ENCODE results near the gene TTLL8. TPM values are rescaled to one million over a fixed set of nuclear protein-coding genes. Genes with fewer than 3 reads are reported as not detected.

TTLL8 gene
- total RNA-seq, result not detected

GRCh38 chr22:50058061-50058905 lies at the start of gene TTLL8:
Gene TTLL8 (minus strand): TSS chr22:50058298.
- H3K27ac Mint-ChIP-seq, result no peak within 1 kb of the TSS
- DNase-seq (no peak), ATAC-seq (no peak)
- H3K4me3 Mint-ChIP-seq, result no peak within 1 kb of the TSS
- H3K9me3 Mint-ChIP-seq (ENCODE audit: insufficient read depth), result peaks cover 5% of the 10 kb centered on the region
- CTCF ChIA-PET, result no interaction called here
- no peaks in the 10 kb centered on the region for H3K4me1 Mint-ChIP-seq (ENCODE audit: low read depth)
- no peaks in the 10 kb centered on the region for H3K36me3 Mint-ChIP-seq (ENCODE audit: low read depth)
- peaks cover 13% of the 10 kb centered on the region for H3K27me3 Mint-ChIP-seq (ENCODE audit: low read depth)
- POLR2A ChIA-PET, result no interaction called here

DNA sequence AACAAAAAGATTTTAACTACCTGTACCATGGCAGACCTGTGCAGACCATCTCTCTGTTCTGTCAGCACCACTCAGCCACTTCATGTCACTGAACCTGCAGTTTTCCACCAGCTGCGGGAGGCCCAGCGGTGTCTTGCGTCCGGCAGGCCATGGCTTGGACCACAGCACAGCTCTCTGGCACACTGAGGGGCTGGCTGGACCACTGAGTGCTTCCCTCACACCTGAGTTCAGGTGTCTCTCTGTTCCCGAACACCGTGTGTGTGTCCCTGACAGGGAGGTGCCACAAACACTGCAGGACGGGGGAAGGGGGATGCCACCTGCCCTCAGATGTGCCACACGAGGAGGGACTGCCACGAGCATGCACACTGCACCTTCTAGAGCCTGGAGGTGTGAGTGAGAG lies 49.4 kb upstream of the TTLL8 start:
- H3K4me1 Mint-ChIP-seq (ENCODE audit: low read depth), result peaks cover 48% of the 10 kb centered on the region
- H3K4me3 Mint-ChIP-seq, result no peak overlapping the region
- DNase-seq (no peak), ATAC-seq (no peak)
- ChIA-PET CTCF (no interaction called here), POLR2A (no interaction called here)
- H3K36me3 Mint-ChIP-seq (ENCODE audit: low read depth), result no peaks in the 10 kb centered on the region
- no peaks in the 10 kb centered on the region for H3K9me3 Mint-ChIP-seq (ENCODE audit: insufficient read depth)
- H3K27ac Mint-ChIP-seq, result no peak overlapping the region
- no peaks in the 10 kb centered on the region for H3K27me3 Mint-ChIP-seq (ENCODE audit: low read depth)

GRCh38 chr22:50105208-50106100 lies 47.4 kb upstream of the TTLL8 start:
- no peaks in the 10 kb centered on the region for H3K27me3 Mint-ChIP-seq (ENCODE audit: low read depth)
- no peaks in the 10 kb centered on the region for H3K36me3 Mint-ChIP-seq (ENCODE audit: low read depth)
- peak overlapping the region; percentile 69 for H3K4me3 Mint-ChIP-seq
- H3K27ac Mint-ChIP-seq, result peak overlapping the region; percentile 88
- peak; percentile 87 for ATAC-seq
- POLR2A ChIA-PET, result interaction anchor here (1.0 to 1.6 kb wide), 3 partner anchors 86 to 279 kb away, joined by 3 to 5 read pairs (median 3); no protein-coding TSS in a partner anchor
- CTCF ChIA-PET, result interaction anchor here (0.6 to 2.2 kb wide), 8 partner anchors 20 to 420 kb away, joined by 3 to 9 read pairs (median 3); partner anchors contain the start of genes MLC1 and SCO2
- H3K4me1 Mint-ChIP-seq (ENCODE audit: low read depth), result peaks cover 46% of the 10 kb centered on the region
- H3K9me3 Mint-ChIP-seq (ENCODE audit: insufficient read depth), result no peaks in the 10 kb centered on the region
- peak; percentile 69 for DNase-seq

DNA sequence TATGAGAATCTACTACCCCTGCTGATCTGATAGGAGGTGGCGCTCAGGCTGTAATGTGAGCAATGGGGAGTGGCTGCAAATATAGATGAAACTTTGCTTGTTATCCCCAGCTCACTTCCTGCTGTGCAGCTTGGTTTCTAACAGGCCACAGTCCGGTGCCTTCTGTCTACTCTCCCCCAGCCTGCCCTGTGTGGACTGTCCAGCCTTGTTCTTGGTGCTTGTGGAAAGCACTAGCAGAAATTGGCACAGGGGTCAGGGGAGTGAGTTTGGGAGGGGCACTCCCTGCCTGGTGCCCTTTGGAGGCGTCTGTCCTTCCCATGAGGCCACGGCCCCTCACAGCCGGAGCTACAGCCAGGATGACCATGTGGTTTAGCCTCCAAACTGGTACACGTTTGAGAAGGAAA lies 46.0 kb upstream of the TTLL8 start:
- Mint-ChIP-seq H3K36me3 (ENCODE audit: low read depth) (no peaks in the 10 kb centered on the region), H3K4me3 (no peak overlapping the region), H3K4me1 (ENCODE audit: low read depth) (peaks cover 46% of the 10 kb centered on the region), H3K27me3 (ENCODE audit: low read depth) (peaks cover 2% of the 10 kb centered on the region), H3K27ac (no peak overlapping the region), H3K9me3 (ENCODE audit: insufficient read depth) (no peaks in the 10 kb centered on the region)
- POLR2A ChIA-PET, result no interaction called here
- DNase-seq (no peak), ATAC-seq (no peak)
- CTCF ChIA-PET, result interaction anchor here (1.0 to 1.8 kb wide), 2 partner anchors 8 to 74 kb away, joined by 3 to 5 read pairs; no protein-coding TSS in a partner anchor

DNA sequence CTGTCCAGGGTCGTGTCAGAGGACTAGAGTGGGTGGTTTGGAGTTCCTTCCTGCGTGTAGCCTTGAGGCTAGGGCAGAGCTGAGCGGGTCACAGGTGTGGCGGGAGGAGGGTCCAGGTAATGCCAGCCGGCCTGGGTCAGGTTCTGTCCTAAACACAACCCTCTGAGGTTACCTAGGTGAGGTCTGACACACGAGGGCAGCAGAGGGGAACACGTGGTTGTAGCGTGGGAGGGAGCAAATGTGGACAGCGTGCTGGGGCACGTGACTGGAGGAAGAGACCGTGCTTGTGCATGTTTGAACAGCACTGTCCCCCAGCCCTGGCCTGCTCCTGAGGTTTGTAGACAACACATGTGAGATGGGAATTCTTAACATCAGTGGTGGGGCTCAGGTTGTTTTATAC lies 44.8 kb upstream of the TTLL8 start:
- Mint-ChIP-seq H3K4me3 (no peak overlapping the region), H3K9me3 (ENCODE audit: insufficient read depth) (no peaks in the 10 kb centered on the region), H3K36me3 (ENCODE audit: low read depth) (no peaks in the 10 kb centered on the region), H3K27ac (no peak overlapping the region), H3K4me1 (ENCODE audit: low read depth) (peaks cover 46% of the 10 kb centered on the region), H3K27me3 (ENCODE audit: low read depth) (peaks cover 10% of the 10 kb centered on the region)
- DNase-seq (no peak), ATAC-seq (peak; percentile 37)
- POLR2A ChIA-PET, result no interaction called here
- CTCF ChIA-PET, result no interaction called here

DNA sequence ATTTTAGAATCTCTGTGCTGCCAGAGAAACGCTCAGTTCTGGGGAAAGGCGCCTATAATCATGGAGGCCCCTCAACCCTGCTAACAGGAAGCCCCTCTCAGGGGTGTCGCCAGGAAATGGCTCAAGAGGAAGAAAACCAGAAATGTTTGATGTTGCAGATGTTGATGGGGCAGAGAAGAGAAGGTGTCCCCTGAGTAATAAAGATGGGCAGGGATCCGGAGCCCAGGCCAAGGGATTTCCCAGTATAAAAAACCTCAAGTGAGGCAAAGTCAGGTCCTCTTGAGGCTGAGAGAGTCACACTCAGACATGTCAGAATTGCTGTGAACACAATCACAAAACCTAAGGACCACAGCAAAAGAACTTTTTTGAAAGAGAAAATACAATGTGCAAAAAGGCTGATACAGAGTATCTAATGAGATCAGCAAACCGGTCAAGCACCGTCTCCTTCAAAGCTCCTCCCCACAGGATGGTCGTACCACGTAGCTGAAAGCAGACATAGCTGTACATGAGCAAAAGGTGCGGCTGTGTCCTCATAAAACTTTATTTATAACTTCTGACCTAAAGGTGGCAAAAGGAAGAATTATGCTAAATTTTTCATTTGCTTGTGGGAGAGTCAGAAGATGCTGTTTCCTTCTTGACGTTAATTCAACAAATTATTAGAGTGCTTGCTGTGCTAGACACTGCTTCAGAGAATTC lies 43.9 kb upstream of the TTLL8 start:
- ChIA-PET POLR2A (no interaction called here), CTCF (no interaction called here)
- Mint-ChIP-seq H3K4me3 (no peak overlapping the region), H3K9me3 (ENCODE audit: insufficient read depth) (no peaks in the 10 kb centered on the region), H3K27ac (no peak overlapping the region), H3K27me3 (ENCODE audit: low read depth) (peaks cover 15% of the 10 kb centered on the region), H3K4me1 (ENCODE audit: low read depth) (peaks cover 46% of the 10 kb centered on the region), H3K36me3 (ENCODE audit: low read depth) (no peaks in the 10 kb centered on the region)
- DNase-seq (no peak), ATAC-seq (no peak)

DNA sequence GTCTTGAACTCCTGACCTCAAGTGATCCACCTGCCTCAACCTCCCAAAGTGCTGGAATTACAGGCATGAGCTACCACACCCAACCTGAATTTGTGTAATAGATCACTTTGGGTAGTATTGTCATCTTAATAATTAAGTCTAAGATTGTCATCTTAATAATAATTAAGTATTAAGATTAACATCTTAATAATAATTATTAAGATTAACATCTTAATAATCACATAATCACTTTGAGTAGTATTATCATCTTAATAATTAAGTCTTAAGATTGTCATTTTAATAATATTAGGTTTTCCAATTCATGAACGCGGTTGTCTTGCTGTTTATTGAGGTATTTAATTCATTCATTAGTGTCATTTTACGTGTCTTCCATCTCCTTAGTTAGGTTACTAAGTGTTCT lies 40.0 kb upstream of the TTLL8 start:
- ATAC-seq (no peak), DNase-seq (no peak)
- Mint-ChIP-seq H3K27ac (no peak overlapping the region), H3K36me3 (ENCODE audit: low read depth) (no peaks in the 10 kb centered on the region), H3K9me3 (ENCODE audit: insufficient read depth) (no peaks in the 10 kb centered on the region), H3K4me1 (ENCODE audit: low read depth) (peaks cover 21% of the 10 kb centered on the region), H3K27me3 (ENCODE audit: low read depth) (peaks cover 32% of the 10 kb centered on the region), H3K4me3 (no peak overlapping the region)
- ChIA-PET POLR2A (no interaction called here), CTCF (no interaction called here)

GRCh38 chr22:50092342-50092741 lies 34.2 kb upstream of the TTLL8 start:
- DNase-seq (no peak), ATAC-seq (no peak)
- Mint-ChIP-seq H3K27me3 (ENCODE audit: low read depth) (peaks cover 23% of the 10 kb centered on the region), H3K4me3 (no peak overlapping the region), H3K27ac (no peak overlapping the region), H3K36me3 (ENCODE audit: low read depth) (no peaks in the 10 kb centered on the region), H3K9me3 (ENCODE audit: insufficient read depth) (peaks cover 9% of the 10 kb centered on the region), H3K4me1 (ENCODE audit: low read depth) (no peaks in the 10 kb centered on the region)
- CTCF ChIA-PET, result no interaction called here
- POLR2A ChIA-PET, result no interaction called here

GRCh38 chr22:50091092-50091768 lies 33.1 kb upstream of the TTLL8 start:
- peaks cover 18% of the 10 kb centered on the region for H3K9me3 Mint-ChIP-seq (ENCODE audit: insufficient read depth)
- ATAC-seq, result no peak
- no peaks in the 10 kb centered on the region for H3K4me1 Mint-ChIP-seq (ENCODE audit: low read depth)
- H3K27me3 Mint-ChIP-seq (ENCODE audit: low read depth), result peaks cover 12% of the 10 kb centered on the region
- no peak overlapping the region for H3K4me3 Mint-ChIP-seq
- H3K27ac Mint-ChIP-seq, result no peak overlapping the region
- POLR2A ChIA-PET, result no interaction called here
- DNase-seq, result no peak
- CTCF ChIA-PET, result no interaction called here
- no peaks in the 10 kb centered on the region for H3K36me3 Mint-ChIP-seq (ENCODE audit: low read depth)

DNA sequence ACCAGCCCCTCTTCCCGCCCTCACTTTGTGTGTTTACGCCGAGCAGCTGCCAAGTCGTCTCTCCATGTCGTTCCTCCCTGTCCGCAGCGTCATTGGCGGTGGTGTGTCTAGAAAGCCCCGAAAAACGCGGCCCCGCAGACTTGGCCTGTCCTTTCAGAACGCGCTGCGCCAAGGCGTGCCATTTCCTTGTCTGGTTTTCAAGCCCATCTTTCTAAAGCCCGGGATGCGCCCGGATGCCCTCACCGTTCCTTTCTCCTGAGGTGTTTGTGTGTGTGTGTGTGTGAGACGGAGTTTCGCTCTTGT lies 32.3 kb upstream of the TTLL8 start:
- ChIA-PET POLR2A (no interaction called here), CTCF (no interaction called here)
- Mint-ChIP-seq H3K9me3 (ENCODE audit: insufficient read depth) (peaks cover 18% of the 10 kb centered on the region), H3K4me3 (no peak overlapping the region), H3K36me3 (ENCODE audit: low read depth) (no peaks in the 10 kb centered on the region), H3K27ac (no peak overlapping the region), H3K27me3 (ENCODE audit: low read depth) (peaks cover 9% of the 10 kb centered on the region), H3K4me1 (ENCODE audit: low read depth) (no peaks in the 10 kb centered on the region)
- DNase-seq (no peak), ATAC-seq (no peak)

GRCh38 chr22:50089682-50090411 lies 31.7 kb upstream of the TTLL8 start, which contains the start of gene MOV10L1:
Gene MOV10L1 (plus strand): TSS chr22:50090006. CDS start chr22:50090089, 83 bp downstream.
- Mint-ChIP-seq H3K36me3 (ENCODE audit: low read depth) (no peaks in the 10 kb centered on the region), H3K4me3 (no peak within 1 kb of the TSS), H3K27ac (no peak within 1 kb of the TSS), H3K4me1 (ENCODE audit: low read depth) (no peaks in the 10 kb centered on the region), H3K27me3 (ENCODE audit: low read depth) (peaks cover 7% of the 10 kb centered on the region), H3K9me3 (ENCODE audit: insufficient read depth) (peaks cover 18% of the 10 kb centered on the region)
- no peak for DNase-seq
- ATAC-seq, result no peak
- CTCF ChIA-PET, result no interaction called here
- POLR2A ChIA-PET, result no interaction called here
